Measurements from ENCODE around the gene TERF2IP.

TERF2IP gene

GRCh38 chr16:75630052-75630451 is 17.5 kb upstream of the TERF2IP start:
- no peak for TF ChIP-seq CTCF (IDR thresholded peaks at IDR 0.05)
- no peak for DNase-seq
- H3K9me3 Mint-ChIP-seq = no peaks in the 10 kb centered on the region
- no peak overlapping the region for H3K27ac Mint-ChIP-seq
- H3K36me3 Mint-ChIP-seq (ENCODE audit: low read depth) = peaks cover 80% of the 10 kb centered on the region
- H3K27me3 Mint-ChIP-seq (ENCODE audit: low read depth, poor library complexity) = no peaks in the 10 kb centered on the region
- no peak overlapping the region for H3K4me3 Mint-ChIP-seq
- no peaks in the 10 kb centered on the region for H3K4me1 Mint-ChIP-seq

- no peak for TF ChIP-seq CTCF (IDR thresholded peaks at IDR 0.05)
- Mint-ChIP-seq H3K27me3 (ENCODE audit: low read depth, poor library complexity) (peaks cover 8% of the 10 kb centered on the region), H3K27ac (no peak overlapping the region), H3K4me3 (no peak overlapping the region), H3K9me3 (no peaks in the 10 kb centered on the region), H3K36me3 (ENCODE audit: low read depth) (peaks cover 83% of the 10 kb centered on the region), H3K4me1 (no peaks in the 10 kb centered on the region)
- DNase-seq = no peak
These were observed 14.7 kb upstream of the TERF2IP start for GRCh38 chr16:75632857-75633256.

DNA sequence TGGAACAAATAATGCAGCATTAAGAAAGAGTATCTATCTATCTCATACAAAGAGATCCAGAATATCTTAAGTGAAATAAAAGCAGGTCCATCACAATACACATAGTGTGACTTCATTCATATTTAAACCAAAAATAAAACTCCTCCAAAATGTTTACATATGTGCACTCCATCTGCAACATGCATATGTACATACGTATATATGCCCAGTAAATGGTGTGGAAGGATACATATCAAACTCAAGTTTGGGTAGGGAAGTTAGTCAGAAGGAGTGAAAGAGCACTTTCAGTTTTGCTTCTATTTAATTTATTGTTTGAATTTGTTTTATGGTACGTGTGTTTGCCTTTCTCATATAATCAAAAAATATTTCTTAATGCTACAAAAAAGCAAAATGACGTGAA is 12.5 kb upstream of the TERF2IP start:
- no peaks in the 10 kb centered on the region for H3K9me3 Mint-ChIP-seq
- peaks cover 8% of the 10 kb centered on the region for H3K27me3 Mint-ChIP-seq (ENCODE audit: low read depth, poor library complexity)
- TF ChIP-seq CTCF (IDR thresholded peaks at IDR 0.05) = no peak
- H3K27ac Mint-ChIP-seq = peak overlapping the region; percentile 30
- no peak for DNase-seq
- H3K4me1 Mint-ChIP-seq = no peaks in the 10 kb centered on the region
- no peak overlapping the region for H3K4me3 Mint-ChIP-seq
- H3K36me3 Mint-ChIP-seq (ENCODE audit: low read depth) = peaks cover 79% of the 10 kb centered on the region

DNA sequence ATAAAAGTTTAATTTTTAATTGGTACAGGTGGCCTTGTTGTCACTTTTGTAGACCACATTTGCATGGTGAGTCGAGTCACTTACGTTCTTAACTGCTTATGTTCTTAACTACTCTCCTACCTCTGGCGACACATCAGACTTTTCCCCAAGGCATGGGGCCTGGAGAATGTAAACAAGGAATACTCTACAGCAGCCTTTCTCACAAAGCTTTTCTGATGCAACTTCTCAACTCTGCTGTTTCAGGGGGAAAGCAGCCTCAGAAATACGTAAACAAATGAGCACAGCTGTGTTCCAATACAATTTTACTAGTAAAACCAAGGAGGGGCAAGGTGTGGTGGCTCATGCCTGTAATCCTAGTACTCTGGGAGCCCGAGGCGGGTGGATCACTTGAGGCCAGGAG is 7.0 kb upstream of the TERF2IP start:
- no peak for TF ChIP-seq CTCF (IDR thresholded peaks at IDR 0.05)
- Mint-ChIP-seq H3K27me3 (ENCODE audit: low read depth, poor library complexity) (peaks cover 8% of the 10 kb centered on the region), H3K36me3 (ENCODE audit: low read depth) (peaks cover 81% of the 10 kb centered on the region), H3K27ac (peak overlapping the region; percentile 82), H3K4me1 (peaks cover 8% of the 10 kb centered on the region), H3K9me3 (no peaks in the 10 kb centered on the region), H3K4me3 (no peak overlapping the region)
- DNase-seq = no peak

DNA sequence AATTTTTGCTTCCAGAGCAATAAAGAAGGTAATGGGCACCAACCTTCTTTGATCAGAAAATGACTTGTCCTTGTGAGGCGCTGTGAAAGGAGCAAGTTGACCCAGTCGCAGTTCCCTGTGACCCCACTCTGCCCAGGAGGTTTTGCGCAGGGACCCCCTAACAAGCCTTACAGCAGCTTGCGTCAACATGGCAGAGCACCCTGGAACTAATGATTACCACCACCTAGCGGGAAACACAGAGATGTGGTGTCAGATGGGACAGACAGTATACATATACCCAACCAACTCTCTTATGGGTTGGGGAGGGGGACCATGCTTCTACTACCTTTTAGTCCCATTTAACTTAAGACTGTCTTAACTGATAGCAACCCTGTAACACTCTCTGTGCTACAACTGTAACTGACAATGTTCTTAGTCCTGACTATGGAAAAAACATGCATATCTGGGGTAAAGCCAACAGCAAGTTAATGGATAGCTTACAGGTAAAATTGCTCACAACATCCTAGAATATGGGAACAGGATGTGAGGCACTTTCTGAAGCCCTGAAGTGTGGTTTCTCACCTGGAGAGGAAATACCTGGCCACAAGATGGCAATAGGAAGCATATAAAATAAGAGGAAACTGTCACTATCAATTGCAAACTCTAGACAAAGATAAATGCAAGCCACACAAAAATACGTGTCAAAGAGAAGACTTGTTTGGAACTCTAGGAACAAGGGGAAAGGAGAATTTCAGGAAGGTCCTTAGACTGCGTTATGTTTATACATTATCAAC is 3.1 kb upstream of the TERF2IP start:
- Mint-ChIP-seq H3K36me3 (ENCODE audit: low read depth) (peaks cover 49% of the 10 kb centered on the region), H3K27ac (no peak overlapping the region), H3K9me3 (no peaks in the 10 kb centered on the region), H3K4me3 (peak overlapping the region; percentile 39), H3K27me3 (ENCODE audit: low read depth, poor library complexity) (no peaks in the 10 kb centered on the region), H3K4me1 (peaks cover 24% of the 10 kb centered on the region)
- no peak for DNase-seq
- no peak for TF ChIP-seq CTCF (IDR thresholded peaks at IDR 0.05)

DNA sequence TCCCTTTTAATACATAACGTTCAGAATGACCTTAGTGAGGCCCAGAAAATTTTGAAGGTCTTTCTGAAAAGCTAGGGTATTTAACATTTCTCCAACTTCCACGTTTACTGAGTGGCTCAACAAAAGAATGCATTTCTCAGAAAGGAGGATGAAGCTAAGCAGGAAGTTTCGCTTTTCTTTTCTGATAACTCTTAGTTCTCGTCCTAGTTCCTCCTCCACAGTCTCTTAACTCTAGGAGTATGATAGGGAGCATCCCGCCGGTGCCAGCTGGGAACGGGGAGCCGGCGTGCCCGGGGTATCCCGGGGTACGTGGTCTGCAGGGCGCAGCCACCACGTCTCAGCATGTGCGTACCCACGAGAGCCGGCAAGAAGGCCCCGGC is 471 bp upstream of the TERF2IP start:
- no peaks in the 10 kb centered on the region for H3K9me3 Mint-ChIP-seq
- peaks cover 47% of the 10 kb centered on the region for H3K4me1 Mint-ChIP-seq
- H3K36me3 Mint-ChIP-seq (ENCODE audit: low read depth) = peaks cover 41% of the 10 kb centered on the region
- peak overlapping the region; percentile 98 for H3K27ac Mint-ChIP-seq
- no peak for DNase-seq
- no peak for TF ChIP-seq CTCF (IDR thresholded peaks at IDR 0.05)
- H3K4me3 Mint-ChIP-seq = peak overlapping the region; percentile 99
- no peaks in the 10 kb centered on the region for H3K27me3 Mint-ChIP-seq (ENCODE audit: low read depth, poor library complexity)
